ENCODE results near the gene RAB7A.

DNA sequence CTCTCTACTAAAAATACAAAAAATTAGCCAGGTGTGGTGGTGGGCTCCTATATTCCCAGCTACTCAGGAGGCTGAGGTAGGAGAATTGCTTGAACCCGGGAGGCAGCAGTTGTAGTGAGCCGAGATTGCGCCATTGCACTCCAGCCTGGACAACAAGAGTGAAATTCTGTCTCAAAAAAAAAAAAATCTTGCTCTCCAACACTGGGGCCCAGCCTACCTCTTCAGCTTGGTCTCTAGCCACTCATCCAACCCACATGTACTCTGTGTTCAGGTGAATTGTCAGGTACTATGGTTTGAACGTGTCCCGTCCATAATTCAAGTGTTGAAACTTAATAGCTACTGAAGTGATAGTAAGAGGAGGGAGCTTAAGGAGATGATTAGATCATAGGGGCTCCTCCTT is 22.4 kb upstream of the RAB7A start:
- no peak for TF ChIP-seq TCF7L2 (IDR thresholded peaks at IDR 0.05; ENCODE audit: borderline replicate concordance, extremely low read depth, insufficient read depth, insufficient read length)
- TF ChIP-seq, protein P1, sequence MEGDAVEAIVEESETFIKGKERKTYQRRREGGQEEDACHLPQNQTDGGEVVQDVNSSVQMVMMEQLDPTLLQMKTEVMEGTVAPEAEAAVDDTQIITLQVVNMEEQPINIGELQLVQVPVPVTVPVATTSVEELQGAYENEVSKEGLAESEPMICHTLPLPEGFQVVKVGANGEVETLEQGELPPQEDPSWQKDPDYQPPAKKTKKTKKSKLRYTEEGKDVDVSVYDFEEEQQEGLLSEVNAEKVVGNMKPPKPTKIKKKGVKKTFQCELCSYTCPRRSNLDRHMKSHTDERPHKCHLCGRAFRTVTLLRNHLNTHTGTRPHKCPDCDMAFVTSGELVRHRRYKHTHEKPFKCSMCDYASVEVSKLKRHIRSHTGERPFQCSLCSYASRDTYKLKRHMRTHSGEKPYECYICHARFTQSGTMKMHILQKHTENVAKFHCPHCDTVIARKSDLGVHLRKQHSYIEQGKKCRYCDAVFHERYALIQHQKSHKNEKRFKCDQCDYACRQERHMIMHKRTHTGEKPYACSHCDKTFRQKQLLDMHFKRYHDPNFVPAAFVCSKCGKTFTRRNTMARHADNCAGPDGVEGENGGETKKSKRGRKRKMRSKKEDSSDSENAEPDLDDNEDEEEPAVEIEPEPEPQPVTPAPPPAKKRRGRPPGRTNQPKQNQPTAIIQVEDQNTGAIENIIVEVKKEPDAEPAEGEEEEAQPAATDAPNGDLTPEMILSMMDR (IDR thresholded peaks at IDR 0.05 in 2 of 3, conservative IDR thresholded peaks at IDR 0.05 in 1 of 3; ENCODE audit: borderline replicate concordance in 1 of 3, insufficient read depth in 1 of 3, low read depth in 2 of 3, low read length in 2 of 3), result no peak
- TF ChIP-seq POLR2A (IDR thresholded peaks at IDR 0.05; ENCODE audit: borderline replicate concordance, extremely low read depth, insufficient read depth, insufficient read length), result no peak

Data from HCT116 (cell line).